Measurements from ENCODE around the gene ADH5. TPM values are rescaled to one million over a fixed set of nuclear protein-coding genes. Genes with fewer than 3 reads are reported as not detected.

The ADH5 gene
- total RNA-seq, 1 experiment from 2014 or later: 223 TPM

DNA sequence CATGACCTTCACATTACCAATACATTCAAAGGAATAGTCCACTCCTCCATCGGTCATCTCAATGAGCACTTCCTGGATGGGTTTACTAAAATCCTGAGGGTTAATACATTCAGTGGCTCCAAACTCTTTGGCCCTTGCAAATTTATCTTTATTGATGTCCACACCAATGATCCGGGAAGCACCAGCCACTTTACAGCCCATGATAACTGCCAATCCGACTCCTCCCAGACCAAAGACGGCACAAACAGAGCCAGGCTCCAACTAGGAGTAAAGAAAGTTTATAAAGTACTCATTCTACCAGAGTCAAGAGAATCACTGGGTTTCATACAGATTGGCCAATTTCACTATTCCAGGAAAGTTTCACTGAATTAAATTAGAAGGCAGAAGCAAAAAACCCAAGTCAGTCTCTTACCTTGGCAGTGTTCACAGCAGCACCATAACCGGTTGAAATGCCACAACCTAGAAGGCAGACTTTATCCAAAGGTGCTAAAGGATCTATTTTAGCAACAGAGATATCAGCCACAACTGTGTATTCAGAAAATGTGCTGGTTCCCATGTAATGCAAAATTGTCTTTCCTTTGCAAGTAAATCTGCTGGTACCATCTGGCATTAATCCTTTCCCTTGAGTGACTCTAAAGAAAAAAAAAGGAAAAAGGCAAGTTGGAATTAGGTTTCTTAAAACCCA is 12.2 kb downstream of the ADH5 start:
- H3K4me3 ChIP-seq (ENCODE audit: low read depth, low read length, poor library complexity, severe bottlenecking): no peak overlapping the region
- TF ChIP-seq, protein P1, sequence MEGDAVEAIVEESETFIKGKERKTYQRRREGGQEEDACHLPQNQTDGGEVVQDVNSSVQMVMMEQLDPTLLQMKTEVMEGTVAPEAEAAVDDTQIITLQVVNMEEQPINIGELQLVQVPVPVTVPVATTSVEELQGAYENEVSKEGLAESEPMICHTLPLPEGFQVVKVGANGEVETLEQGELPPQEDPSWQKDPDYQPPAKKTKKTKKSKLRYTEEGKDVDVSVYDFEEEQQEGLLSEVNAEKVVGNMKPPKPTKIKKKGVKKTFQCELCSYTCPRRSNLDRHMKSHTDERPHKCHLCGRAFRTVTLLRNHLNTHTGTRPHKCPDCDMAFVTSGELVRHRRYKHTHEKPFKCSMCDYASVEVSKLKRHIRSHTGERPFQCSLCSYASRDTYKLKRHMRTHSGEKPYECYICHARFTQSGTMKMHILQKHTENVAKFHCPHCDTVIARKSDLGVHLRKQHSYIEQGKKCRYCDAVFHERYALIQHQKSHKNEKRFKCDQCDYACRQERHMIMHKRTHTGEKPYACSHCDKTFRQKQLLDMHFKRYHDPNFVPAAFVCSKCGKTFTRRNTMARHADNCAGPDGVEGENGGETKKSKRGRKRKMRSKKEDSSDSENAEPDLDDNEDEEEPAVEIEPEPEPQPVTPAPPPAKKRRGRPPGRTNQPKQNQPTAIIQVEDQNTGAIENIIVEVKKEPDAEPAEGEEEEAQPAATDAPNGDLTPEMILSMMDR (conservative IDR thresholded peaks at IDR 0.05; ENCODE audit: low read depth, low read length): no peak
- TF ChIP-seq EZH2 (IDR thresholded peaks at IDR 0.05; ENCODE audit: borderline replicate concordance, low read depth, low read length, poor library complexity, severe bottlenecking): no peak
- intact Hi-C loops (cut with micrococcal nuclease; ENCODE audit: unreplicated experiment): no loop called here
- ChIA-PET POLR2A (ENCODE audit: low non-redundant PET) (no interaction called here), CTCF (no interaction called here)
- H3K27me3 ChIP-seq (replicated peaks; ENCODE audit: insufficient read depth, low read depth, low read length, poor library complexity): no peaks in the 10 kb centered on the region
- H3K4me1 ChIP-seq (ENCODE audit: insufficient read depth, low read length, poor library complexity, severe bottlenecking): no peaks in the 10 kb centered on the region
- BruUV-seq (replicated peaks): no TSS peak
- H3K36me3 ChIP-seq (ENCODE audit: insufficient read depth, low read length, poor library complexity, severe bottlenecking): peaks cover 95% of the 10 kb centered on the region
- H3K9me3 ChIP-seq (ENCODE audit: low read depth, low read length, poor library complexity, severe bottlenecking): no peaks in the 10 kb centered on the region
- H3K27ac ChIP-seq (ENCODE audit: low read depth, low read length, poor library complexity, severe bottlenecking): no peak overlapping the region
- no peak for DNase-seq (ENCODE audit: low spot score)

DNA sequence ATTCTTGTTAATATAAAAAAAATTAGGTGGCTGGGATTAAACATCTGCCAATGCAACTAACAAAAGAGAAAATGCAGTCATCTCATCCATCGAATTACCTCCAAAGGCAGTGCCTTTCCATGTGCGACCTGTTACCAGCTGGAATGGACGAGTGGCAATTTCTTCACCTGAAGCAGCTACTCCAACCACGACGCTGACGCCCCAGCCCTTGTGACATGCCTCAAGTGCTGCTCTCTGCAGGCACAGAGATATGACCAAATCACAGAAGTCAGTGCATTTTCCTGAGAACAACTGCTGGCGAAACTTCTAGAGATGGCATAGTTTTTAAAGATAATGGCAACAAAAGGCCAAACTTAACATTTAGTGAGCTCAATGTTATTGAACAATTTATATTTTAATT is 13.8 kb downstream of the ADH5 start:
- POLR2A ChIA-PET (ENCODE audit: low non-redundant PET): interaction anchor here (0.6 kb wide), 1 partner anchor 20 kb away, joined by 3 read pairs; no protein-coding TSS in a partner anchor
- Histone ChIP-seq H3K27ac (ENCODE audit: low read depth, low read length, poor library complexity, severe bottlenecking) (no peak overlapping the region), H3K36me3 (ENCODE audit: insufficient read depth, low read length, poor library complexity, severe bottlenecking) (peaks cover 91% of the 10 kb centered on the region), H3K4me1 (ENCODE audit: insufficient read depth, low read length, poor library complexity, severe bottlenecking) (no peaks in the 10 kb centered on the region), H3K27me3 (replicated peaks; ENCODE audit: insufficient read depth, low read depth, low read length, poor library complexity) (no peaks in the 10 kb centered on the region), H3K4me3 (ENCODE audit: low read depth, low read length, poor library complexity, severe bottlenecking) (no peak overlapping the region), H3K9me3 (ENCODE audit: low read depth, low read length, poor library complexity, severe bottlenecking) (no peaks in the 10 kb centered on the region)
- intact Hi-C loops (cut with micrococcal nuclease; ENCODE audit: unreplicated experiment): no loop called here
- BruUV-seq (replicated peaks): no TSS peak
- DNase-seq (ENCODE audit: low spot score): no peak
- no peak for TF ChIP-seq EZH2 (IDR thresholded peaks at IDR 0.05; ENCODE audit: borderline replicate concordance, low read depth, low read length, poor library complexity, severe bottlenecking)
- TF ChIP-seq, protein P1 (conservative IDR thresholded peaks at IDR 0.05; ENCODE audit: low read depth, low read length): no peak
- CTCF ChIA-PET: interaction anchor here (0.6 kb wide), 1 partner anchor 19 kb away, joined by 4 read pairs; no protein-coding TSS in a partner anchor

DNA sequence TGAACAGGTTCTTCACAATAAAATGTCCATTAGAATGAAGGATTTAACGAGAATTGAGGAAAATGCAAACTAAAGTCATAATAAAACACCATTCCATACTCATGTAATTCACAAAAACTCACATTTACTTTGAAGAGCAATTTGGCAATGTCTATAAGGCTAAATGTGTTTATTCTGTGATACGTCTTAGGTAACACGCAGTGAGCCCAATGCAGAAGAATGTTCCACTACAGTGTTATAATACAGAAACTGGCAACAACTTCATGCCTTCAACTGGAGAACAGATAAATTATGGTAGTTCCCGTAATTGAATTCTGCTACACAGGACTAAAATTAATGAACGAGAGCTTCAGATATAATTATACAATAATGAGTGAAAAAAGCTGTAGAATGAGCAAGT is 17.4 kb downstream of the ADH5 start:
- Histone ChIP-seq H3K4me1 (ENCODE audit: insufficient read depth, low read length, poor library complexity, severe bottlenecking) (no peaks in the 10 kb centered on the region), H3K4me3 (ENCODE audit: low read depth, low read length, poor library complexity, severe bottlenecking) (no peak overlapping the region), H3K36me3 (ENCODE audit: insufficient read depth, low read length, poor library complexity, severe bottlenecking) (peaks cover 57% of the 10 kb centered on the region), H3K27ac (ENCODE audit: low read depth, low read length, poor library complexity, severe bottlenecking) (no peak overlapping the region), H3K9me3 (ENCODE audit: low read depth, low read length, poor library complexity, severe bottlenecking) (peaks cover 1% of the 10 kb centered on the region), H3K27me3 (replicated peaks; ENCODE audit: insufficient read depth, low read depth, low read length, poor library complexity) (no peaks in the 10 kb centered on the region)
- ChIA-PET POLR2A (ENCODE audit: low non-redundant PET) (no interaction called here), CTCF (no interaction called here)
- no TSS peak for BruUV-seq (replicated peaks)
- intact Hi-C loops (cut with micrococcal nuclease; ENCODE audit: unreplicated experiment): no loop called here
- no peak for DNase-seq (ENCODE audit: low spot score)
- TF ChIP-seq, protein P1 (conservative IDR thresholded peaks at IDR 0.05; ENCODE audit: low read depth, low read length): no peak
- no peak for TF ChIP-seq EZH2 (IDR thresholded peaks at IDR 0.05; ENCODE audit: borderline replicate concordance, low read depth, low read length, poor library complexity, severe bottlenecking)
